DOHH2 (cell line): ENCODE results near the gene SELENOF.

Experiments
- H3F3A ChIP-seq: fragments of 200-600 bp; sonication (generic), shearing (Covaris generic); 2 replicates; pipeline ENCODE4 v1.6.0; 2016; ENCODE audit warnings: antibody characterized with exemption, mild to moderate bottlenecking; ENCODE audit not compliant: control insufficient read depth, insufficient read depth
- H3K27ac ChIP-seq: fragments of 200-600 bp; sonication (generic); 2 replicates; pipeline ENCODE4 v1.5.1; 2014; ENCODE audit warnings: low read depth, mild to moderate bottlenecking, low read length, moderate library complexity
- H3K27me3 ChIP-seq: fragments of 200-600 bp; sonication (generic); 2 replicates; pipeline ENCODE4 v1.6.1; 2014; ENCODE audit warnings: mild to moderate bottlenecking, low read length, mixed read lengths; ENCODE audit not compliant: control insufficient read depth
- H3K36me3 ChIP-seq: fragments of 200-600 bp; sonication (generic); 2 replicates; pipeline ENCODE4 v1.6.1; 2014; ENCODE audit warnings: mild to moderate bottlenecking, low read length, moderate library complexity, mixed read lengths; ENCODE audit not compliant: control insufficient read depth
- H3K4me1 ChIP-seq: fragments of 200-600 bp; sonication (generic); 2 replicates; pipeline ENCODE4 v1.6.1; 2014; ENCODE audit warnings: mild to moderate bottlenecking, low read length, mixed read lengths; ENCODE audit not compliant: control insufficient read depth
- H3K4me2 ChIP-seq: fragments of 200-600 bp; sonication (generic); 2 replicates; pipeline ENCODE4 v1.6.0; 2014; ENCODE audit warnings: mild to moderate bottlenecking, low read length, moderate library complexity
- H3K4me3 ChIP-seq: fragments of 200-600 bp; sonication (generic); 2 replicates; pipeline ENCODE4 v1.5.1; 2014; ENCODE audit warnings: mild to moderate bottlenecking, low read length, mixed read lengths
- H3K79me2 ChIP-seq: fragments of 200-600 bp; sonication (generic); 2 replicates; pipeline ENCODE4 v1.6.1; 2014; ENCODE audit warnings: mild to moderate bottlenecking, low read length, mixed read lengths; ENCODE audit not compliant: control insufficient read depth
- H3K9me2 ChIP-seq: fragments of 200-600 bp; sonication (generic); replicated peaks from 2 replicates; pipeline ENCODE4 v1.6.1; 2014; ENCODE audit warnings: mild to moderate bottlenecking, low read length, mixed read lengths; ENCODE audit not compliant: control insufficient read depth
- H3K9me3 ChIP-seq: fragments of 200-600 bp; sonication (generic); 2 replicates; pipeline ENCODE4 v1.6.1; 2014; ENCODE audit warnings: antibody characterized with exemption, low read length, mixed read lengths; ENCODE audit not compliant: control insufficient read depth, insufficient read depth
- H4K20me1 ChIP-seq: fragments of 200-600 bp; sonication (generic); 2 replicates; pipeline ENCODE4 v1.6.0; 2014; ENCODE audit warnings: low read depth, mild to moderate bottlenecking, antibody characterized with exemption, low read length, moderate library complexity; ENCODE audit not compliant: control insufficient read depth, insufficient read depth
- CTCF ChIP-seq: fragments of 200-600 bp; sonication (generic); IDR thresholded peaks from one replicate; pipeline ENCODE4 v1.5.1; 2014; ENCODE audit warnings: antibody characterized with exemption, mild to moderate bottlenecking, low read depth, low read length; ENCODE audit not compliant: poor library complexity, severe bottlenecking
- EZH2phosphoT487 ChIP-seq: fragments of 200-600 bp; sonication (generic); IDR thresholded peaks from 2 replicates; pipeline ENCODE4 v1.6.1; 2017; ENCODE audit warnings: borderline replicate concordance, mild to moderate bottlenecking, antibody characterized with exemption, low read length, moderate library complexity, mixed read lengths

The SELENOF gene

GRCh38 chr1:86939406-86939805, 25.5 kb upstream of the SELENOF start:
- Histone ChIP-seq H3K4me1 (peaks cover 71% of the 10 kb centered on the region), H3K27ac (peak overlapping the region; percentile 24; the same call in 1 of the 2 replicates), H3F3A (peaks cover 3% of the 10 kb centered on the region; the same call in 1 of the 2 replicates), H3K4me2 (peak overlapping the region; percentile 52), H3K9me2 (no peaks in the 10 kb centered on the region), H3K36me3 (peaks cover 11% of the 10 kb centered on the region), H4K20me1 (peaks cover 12% of the 10 kb centered on the region; the same call in 1 of the 2 replicates), H3K4me3 (peak overlapping the region; percentile 40), H3K27me3 (no peaks in the 10 kb centered on the region), H3K79me2 (peaks cover 100% of the 10 kb centered on the region), H3K9me3 (no peaks in the 10 kb centered on the region)
- TF ChIP-seq CTCF = no peak
- TF ChIP-seq EZH2phosphoT487 = no peak

GRCh38 chr1:86938855-86939254, 24.9 kb upstream of the SELENOF start:
- Histone ChIP-seq H3K27ac (peak overlapping the region; percentile 24), H4K20me1 (peaks cover 11% of the 10 kb centered on the region; the same call in 1 of the 2 replicates), H3K4me1 (peaks cover 76% of the 10 kb centered on the region), H3K36me3 (peaks cover 11% of the 10 kb centered on the region), H3K4me2 (peak overlapping the region; percentile 52), H3K9me2 (no peaks in the 10 kb centered on the region), H3K4me3 (peak overlapping the region; percentile 40), H3K9me3 (no peaks in the 10 kb centered on the region), H3F3A (peaks cover 3% of the 10 kb centered on the region; the same call in 1 of the 2 replicates), H3K27me3 (no peaks in the 10 kb centered on the region), H3K79me2 (peaks cover 100% of the 10 kb centered on the region)
- TF ChIP-seq EZH2phosphoT487 (no peak), CTCF (no peak)

GRCh38 chr1:86938450-86938849, 24.5 kb upstream of the SELENOF start:
- H3K79me2 ChIP-seq = peaks cover 100% of the 10 kb centered on the region
- H3K27ac ChIP-seq = peak overlapping the region; percentile 24

More at GRCh38 chr1:86938450-86938849, 24.5 kb upstream of the SELENOF start:
- H3K4me2 ChIP-seq = peak overlapping the region; percentile 52
- H3K4me1 ChIP-seq = peaks cover 80% of the 10 kb centered on the region
- H3K4me3 ChIP-seq = peak overlapping the region; percentile 40
- H4K20me1 ChIP-seq = peaks cover 11% of the 10 kb centered on the region; the same call in 1 of the 2 replicates
- H3K27me3 ChIP-seq = no peaks in the 10 kb centered on the region
- H3K36me3 ChIP-seq = peaks cover 11% of the 10 kb centered on the region
- peaks cover 3% of the 10 kb centered on the region; the same call in 1 of the 2 replicates for H3F3A ChIP-seq
- no peaks in the 10 kb centered on the region for H3K9me2 ChIP-seq
- H3K9me3 ChIP-seq = no peaks in the 10 kb centered on the region
- no peak for TF ChIP-seq CTCF
- no peak for TF ChIP-seq EZH2phosphoT487
